Limb (tissue), 2 donors: Measurements from ENCODE around the gene TTLL8.
A peak's percentile ranks its signal among the peaks of the same experiment; 100 is the strongest.

ENCODE experiments used
- DNase-seq, 2 donors: peaks; one replicate each; pipeline ENCODE4 v3.0.0-alpha.2; 2016; ENCODE audit errors: extremely low spot score in 2 of 2

TTLL8 gene

DNA sequence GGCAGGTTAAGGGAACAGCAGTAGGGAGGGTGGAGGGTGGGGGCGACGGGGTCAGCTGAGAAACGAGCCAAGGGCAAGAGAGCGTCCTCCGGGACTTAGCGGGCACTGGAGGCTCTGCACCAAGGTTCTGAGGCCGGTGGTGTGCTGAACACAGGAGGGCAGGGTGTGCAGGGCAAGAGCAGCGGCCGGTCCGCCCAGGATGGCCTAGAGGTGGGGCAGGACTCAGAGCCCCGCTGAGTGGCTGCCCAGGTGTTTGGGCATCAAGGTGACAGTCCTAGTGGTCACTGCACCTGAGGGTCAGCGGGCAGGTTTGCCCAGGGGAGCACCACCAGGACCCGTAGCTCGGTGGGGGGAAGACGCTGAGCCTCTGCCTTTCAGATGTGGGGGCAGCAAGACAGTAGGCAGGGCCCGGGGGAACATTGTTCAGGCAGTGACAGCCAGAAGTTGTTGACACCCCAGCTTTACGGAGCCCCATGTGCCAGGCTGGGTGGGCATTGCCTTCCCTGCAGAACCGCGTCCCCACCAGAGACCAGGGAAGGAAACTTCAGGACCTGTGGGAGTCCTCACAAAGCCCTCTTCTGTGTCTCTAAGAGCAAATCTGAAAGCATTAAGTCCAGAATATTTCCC is 4.5 kb upstream of the TTLL8 start:
- DNase-seq: peak in 1 of 2 donors; percentile 30

GRCh38 chr22:50061824-50062355 is 3.8 kb upstream of the TTLL8 start:
- peak in 1 of 2 donors; percentile 31 for DNase-seq

GRCh38 chr22:50061141-50061823 is 3.2 kb upstream of the TTLL8 start:
- DNase-seq: peak in 1 of 2 donors; percentile 26

DNA sequence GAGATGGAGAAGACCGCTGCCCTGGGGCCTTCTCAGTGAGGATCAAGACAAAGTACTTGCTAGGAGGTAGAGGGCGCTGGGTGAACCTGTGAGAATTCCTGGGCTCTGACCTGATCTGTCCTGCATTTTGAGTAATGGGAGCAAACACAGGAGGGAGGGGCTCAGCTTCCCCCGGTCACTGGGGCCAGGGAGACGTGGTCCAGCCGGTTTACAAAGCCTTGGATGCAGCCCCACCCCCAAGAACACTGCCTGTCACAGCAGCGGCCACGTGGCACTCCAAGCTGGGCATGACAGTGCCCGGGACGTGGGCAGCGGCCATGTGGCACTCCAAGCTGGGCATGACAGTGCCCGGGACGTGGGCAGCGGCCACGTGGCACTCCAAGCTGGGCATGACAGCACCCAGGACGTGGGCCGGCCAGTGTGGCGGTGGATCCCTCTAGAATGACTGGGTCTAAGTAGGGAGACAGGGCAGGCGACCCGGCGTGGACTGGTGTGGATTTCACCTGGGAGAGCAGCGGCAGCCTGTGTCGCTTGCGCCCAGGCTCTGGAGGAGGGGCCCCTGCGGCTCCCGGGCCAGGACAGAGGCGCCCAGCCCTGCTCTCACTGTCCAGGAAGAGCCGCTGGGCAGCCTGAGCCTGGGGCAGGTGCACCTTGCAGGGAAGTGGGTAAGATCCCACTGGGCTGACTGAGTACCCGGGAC is 2.5 kb upstream of the TTLL8 start:
- peak in 1 of 2 donors; percentile 27 for DNase-seq

GRCh38 chr22:50059881-50060262 is 1.8 kb upstream of the TTLL8 start:
- peak in 1 of 2 donors; percentile 28 for DNase-seq

DNA sequence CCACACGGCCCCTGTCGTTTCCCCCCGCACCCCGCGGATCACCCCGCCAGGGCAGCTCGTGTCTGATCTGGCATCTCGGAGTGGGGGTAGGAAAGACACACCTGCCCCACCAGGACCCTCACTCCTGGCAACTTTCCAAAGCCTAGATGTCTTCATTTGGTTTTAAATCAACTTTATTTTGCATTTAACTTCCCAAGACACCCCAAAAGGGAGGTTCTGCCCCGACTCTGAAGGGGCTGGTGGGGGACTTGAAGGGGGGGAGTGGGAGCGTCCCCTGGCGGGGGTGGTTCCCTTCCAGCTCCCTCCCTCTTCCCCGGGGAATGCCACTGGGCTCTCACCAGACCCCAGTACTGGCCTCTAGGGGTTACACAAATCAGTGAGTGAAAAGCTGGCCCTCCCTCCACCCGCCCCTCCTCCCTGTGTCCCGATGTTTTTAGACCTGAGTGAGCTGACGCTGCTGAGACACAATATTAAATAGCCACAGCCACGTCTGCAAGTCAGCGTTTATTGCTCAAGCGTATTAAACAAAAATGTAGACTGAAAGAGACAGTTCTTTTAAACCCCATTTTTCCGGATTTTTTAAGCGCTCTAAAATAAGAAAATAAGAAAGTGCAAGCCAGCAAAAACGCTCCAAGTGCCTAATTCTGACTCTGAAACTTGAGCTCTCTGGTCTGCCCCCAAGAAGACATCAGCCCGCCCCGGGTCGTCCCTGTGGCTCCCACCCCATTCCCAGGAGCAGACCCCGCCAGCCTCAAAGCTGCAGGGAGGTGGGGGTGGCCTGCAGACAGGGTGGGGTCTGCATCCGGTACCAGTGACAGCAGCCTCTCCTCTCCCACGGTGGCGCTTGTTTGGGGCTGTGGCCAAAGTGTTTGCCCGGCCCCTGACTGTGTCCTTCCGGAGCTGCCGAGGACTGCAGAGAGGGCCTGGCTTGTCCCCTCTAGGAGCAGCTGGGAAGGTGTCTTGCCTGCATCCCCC is 1.1 kb upstream of the TTLL8 start:
- DNase-seq: peak; percentile 20 to 61

DNA sequence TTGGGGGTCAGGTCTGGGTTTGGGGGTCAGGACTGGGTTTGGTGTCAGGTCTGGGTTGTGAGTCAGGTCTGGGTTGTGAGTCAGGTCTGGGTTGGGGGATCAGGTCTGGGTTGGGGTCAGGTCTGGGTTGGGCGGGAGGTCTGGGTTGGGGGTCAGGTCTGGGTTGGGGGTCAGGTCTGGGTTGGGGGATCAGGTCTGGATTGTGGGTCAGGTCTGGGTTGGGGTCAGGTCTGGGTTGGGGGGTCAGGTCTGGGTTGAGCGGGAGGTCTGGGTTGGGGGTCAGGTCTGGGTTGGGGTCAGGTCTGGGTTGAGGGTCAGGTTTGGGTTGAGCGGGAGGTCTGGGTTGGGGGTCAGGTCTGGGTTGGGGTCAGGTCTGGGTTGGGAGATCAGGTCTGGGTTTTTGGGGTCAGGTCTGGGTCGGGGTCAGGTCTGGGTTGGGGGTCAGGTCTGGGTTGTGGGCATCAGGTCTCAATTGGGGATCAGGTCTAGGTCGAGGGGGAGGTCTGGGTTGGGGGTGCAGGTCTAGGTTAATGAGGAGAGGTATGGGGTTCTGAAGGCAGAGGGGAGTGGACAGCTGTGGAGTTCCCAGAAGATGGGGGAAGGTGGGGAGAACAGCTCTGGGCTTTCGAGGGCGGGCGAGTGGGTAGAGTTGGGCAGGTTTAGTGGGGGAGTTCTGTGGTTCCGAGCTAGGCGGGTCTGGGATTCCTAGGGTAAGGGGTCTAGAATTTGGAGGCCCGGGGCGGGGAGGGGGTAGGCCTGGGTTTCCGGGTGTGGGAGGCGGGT is 629 bp downstream of the TTLL8 start:
- DNase-seq: peak in 1 of 2 donors; percentile 86

DNA sequence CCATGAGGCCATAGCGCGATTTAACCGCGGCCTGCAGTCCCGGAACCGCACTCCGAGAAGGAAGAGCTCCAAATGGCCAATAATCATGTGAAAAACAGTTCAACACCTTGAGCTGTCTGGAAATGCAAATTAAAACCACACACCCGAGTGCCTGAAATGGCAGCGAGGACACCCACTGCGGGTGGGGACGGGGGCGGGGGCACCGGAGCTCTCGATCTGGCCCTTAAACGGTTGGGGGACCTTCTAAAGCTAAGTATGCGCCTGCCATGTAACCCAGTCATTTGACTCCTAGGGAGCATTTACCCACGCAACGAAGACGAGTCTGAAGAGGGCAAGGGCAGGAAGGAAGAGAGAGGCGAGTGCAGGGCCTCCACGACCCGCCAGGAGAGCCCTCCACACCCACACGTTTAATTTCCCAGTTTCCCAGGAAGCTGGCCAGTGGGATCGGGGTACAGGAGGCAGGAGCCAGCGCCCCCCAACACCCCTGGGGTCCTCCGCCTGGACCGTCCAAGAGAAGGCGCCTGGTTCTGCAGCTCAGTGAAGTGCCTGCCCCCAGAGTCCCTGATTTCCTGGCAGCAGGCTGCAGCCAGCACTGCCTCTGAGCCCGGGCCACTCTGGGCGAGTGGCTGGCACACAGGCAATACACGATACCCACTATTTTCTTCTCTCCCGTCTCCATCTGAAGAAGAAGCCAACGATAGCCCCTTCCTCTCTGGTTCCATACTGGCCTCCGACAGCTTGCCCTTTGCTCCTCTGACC is 1.7 kb downstream of the TTLL8 start:
- peak in 1 of 2 donors; percentile 30 for DNase-seq

DNA sequence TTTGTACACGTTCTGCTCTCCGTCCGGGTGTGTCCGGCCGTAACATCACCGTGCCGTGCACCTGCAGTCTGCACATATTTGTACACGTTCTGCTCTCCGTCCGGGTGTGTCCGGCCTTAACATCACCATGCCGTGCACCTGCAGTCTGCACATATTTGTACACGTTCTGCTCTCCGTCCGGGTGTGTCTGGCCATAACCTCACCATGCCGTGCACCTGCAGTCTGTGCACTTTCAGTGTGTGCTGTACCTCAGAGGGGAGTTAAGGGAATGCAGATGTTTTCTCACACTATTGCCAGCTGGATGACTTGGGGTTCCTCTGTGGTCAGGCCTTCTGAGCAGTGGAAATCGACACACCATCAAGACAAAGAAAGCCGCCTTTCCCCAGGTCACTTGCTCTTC is 4.2 kb downstream of the TTLL8 start:
- no peak for DNase-seq

DNA sequence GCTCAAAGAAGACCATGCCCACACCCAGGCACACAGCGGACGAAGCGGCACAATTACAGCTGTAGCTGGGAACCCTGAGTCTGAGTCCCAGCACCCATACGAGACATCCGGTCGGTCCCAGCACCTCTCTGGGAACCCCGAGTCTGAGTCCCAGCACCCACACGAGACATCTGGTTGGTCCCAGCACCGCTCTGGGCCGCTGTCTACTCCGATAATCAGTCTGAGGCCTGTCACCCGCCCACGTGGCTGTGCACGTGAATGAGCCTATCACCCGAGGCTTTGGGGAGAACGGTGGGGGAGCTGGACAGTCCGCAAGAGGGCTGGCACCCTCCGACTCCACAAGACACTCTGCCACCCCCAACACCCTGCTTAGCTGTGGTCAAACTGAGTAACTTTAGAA is 6.2 kb downstream of the TTLL8 start:
- DNase-seq: no peak

GRCh38 chr22:50049299-50050195 is 8.6 kb downstream of the TTLL8 start:
- no peak for DNase-seq

DNA sequence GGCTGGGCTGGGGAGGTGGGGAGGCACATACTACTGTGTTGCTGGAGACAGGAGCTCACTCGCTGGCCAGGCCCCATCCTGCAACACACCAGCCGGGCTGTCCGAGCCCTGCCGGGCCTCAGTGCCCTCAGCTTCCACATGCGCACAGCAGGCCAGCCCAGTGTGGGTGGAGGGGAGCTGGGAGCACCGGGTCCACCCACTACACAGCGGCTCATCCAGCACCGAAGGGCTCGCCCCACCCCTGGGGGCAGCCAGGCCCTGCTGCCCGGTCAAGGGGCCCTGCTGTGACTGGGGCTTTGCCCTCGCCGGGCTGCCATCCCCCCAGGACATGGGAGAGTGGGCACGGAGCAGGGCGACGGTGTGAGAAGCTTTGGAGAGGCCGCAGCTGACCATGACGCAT is 9.3 kb downstream of the TTLL8 start:
- no peak for DNase-seq

GRCh38 chr22:50048061-50048765 is 9.9 kb downstream of the TTLL8 start:
- peak; percentile 5 to 39 for DNase-seq

- no peak for DNase-seq
Observed at GRCh38 chr22:50047346-50047745, 10.8 kb downstream of the TTLL8 start.

- no peak for DNase-seq
Observed at GRCh38 chr22:50046481-50047245, 11.4 kb downstream of the TTLL8 start.

- peak in 1 of 2 donors; percentile 27 for DNase-seq
Observed at GRCh38 chr22:50046019-50046415, 12.1 kb downstream of the TTLL8 start.
